DLD1 (cell line): ENCODE results near the gene HELZ.
"Not testable (repeated sequence)": the region's sequence is repeated elsewhere in the genome, so short reads cannot be mapped to it uniquely, and the experiment has no call there.

ENCODE experiments used
- in situ Hi-C: cut with HindIII; loops from 2 replicates; pipeline ENCODE4 v1.10.0; 2017; ENCODE audit warnings: low sequenced_read_pairs

Gene HELZ

DNA sequence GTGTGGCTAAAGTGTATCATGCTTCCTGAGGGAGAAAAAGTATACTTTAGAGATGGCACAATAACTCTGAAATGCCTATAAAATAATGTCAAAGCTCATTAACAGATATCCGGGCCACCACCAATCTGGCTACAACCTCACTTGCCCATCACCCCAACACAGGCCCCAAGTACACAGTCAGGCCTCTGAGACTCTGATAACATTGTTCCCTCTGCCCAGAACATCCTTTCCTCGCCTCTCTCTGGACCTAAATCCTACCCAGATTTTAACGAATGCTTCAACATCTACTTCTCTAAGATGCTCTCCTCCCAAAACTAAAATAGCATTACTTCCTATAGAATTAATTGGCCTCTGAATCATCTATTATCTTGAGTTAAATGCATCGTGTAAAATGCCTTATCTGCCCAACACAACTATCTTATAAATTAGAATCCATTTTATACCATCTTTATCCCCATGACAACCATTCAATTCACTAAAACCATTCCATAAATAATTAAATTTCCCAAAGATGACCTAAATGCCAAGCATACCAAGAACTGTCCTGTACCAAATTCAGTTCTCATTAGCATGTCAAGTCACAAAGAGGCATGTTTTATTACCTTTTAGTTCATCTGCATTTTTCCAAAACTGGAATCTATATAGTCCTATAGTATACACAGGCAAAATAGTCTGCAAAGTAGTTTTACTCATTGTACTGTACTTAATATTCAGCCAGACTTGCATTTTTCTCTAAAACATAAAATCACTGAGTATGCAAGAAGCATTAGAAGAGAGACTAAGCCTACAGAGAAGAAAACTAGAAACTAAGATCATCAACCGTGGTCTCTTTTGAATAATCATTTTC is 15.7 kb downstream of the HELZ start:
- in situ Hi-C loops = no loop called here

DNA sequence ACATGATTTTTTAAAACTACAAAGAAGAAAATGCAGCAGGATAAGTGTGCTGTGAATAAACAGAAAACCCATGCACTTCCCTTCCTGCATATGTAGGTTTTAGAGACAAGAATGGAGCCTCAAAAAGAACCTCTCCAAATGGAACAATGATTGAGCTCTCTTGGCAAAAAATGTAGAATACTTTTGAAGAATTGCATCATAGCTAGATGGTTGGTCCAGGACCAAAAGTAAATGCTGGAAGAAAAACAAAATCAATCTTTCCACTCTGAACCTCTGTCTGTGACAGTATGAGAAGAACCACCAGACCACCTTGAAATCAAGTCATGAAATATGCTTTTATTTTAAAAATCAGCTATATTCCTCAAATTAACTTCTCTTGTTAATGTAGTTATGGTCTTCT is 17.5 kb downstream of the HELZ start:
- in situ Hi-C loops = no loop called here

DNA sequence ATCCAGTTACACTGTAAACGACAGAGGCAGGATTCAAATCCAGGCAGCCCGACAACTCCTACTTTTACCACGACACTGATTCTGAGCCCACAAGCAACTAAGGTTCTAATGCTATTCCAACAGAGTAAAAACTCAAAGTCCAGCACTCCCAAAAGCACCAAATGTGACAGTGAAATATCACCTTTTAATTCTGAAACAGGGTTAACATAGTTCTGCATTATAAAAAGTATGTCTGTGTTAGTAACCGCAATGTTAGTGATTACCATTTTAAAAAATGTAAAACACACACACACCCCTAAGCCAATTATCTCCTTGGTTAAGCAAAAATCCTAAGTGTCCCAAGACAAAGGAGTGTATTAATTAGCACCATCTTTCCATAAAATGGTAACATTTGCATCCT is 19.7 kb downstream of the HELZ start:
- in situ Hi-C loops = no loop called here

DNA sequence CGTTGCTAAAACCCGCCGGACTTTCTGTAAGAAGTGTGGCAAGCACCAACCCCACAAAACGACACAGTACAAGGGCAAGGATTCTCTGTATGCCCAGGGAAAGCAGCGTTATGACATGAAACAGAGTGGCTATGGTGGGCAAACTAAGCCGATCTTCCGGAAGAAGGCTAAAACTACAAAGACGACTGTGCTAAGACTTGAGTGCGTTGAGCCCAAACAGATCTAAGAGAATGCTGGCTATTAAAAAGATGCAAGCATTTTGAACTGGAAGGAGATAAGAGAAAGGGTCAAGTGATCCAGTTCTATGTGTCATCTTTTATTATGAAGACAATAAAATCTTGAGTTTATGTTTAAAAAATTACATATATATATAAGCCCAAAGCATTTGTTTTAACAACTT is 20.3 kb downstream of the HELZ start:
- in situ Hi-C loops = no loop called here

DNA sequence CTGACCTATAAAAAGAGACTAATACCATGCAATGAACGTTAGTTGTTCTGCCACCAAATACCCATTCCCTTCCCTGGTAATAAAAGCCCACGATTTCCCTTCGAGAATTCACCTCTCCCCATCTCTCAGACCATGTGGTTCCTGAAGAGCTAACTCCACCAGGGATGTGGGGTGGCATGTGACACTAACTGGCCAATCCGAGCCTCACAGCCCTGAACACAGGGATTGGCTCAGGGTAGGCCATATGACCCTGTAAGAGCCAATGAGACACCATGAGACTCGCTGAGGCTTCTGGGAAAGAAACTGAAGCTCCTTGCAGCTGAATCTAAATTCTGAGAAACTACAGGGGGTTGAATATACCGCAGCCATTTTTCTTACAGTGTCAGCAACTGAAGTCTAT is 21.1 kb downstream of the HELZ start:
- in situ Hi-C loops = no loop called here

DNA sequence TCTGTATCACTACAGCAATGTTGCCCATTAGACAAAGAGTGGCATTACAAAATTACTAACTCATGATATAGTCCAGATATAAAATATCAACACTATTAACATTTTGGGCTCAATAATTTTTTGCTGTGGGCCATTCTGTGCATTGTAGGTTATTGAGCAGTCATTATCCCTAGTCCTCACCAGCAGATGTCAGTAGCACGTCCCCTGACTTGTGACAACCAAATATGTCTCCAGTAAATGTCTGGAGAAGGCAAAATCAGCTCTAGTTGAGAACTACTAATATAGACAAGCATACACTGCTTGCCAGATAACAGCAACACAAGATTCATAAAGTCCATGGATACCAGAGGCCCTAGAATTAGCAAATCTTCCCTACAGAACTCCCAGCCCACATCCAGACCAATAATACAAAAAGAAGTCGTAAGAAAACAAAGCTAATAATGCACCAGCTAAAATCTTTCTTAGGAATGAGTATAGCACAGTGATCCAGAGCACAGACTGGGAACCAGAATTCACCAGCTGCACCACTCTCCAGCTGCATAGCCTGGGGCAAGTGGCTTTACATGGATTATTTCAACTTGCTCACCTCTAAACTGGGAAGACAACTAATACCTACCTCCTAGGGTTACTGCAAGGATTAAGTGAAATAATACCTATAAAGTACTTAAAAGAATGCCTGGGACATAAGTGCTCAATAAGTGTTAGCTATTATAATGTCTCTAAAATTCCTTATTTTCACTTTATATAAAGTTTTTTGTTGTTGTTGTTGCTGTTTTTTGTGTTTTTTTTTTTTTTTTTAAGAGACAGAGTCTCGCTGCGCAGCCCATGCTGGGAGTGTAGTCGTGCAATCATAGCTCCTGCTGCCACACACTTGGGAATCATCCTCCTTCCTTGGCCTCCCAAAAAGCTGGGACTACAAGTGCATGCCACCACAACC is 23.7 kb downstream of the HELZ start:
- in situ Hi-C loops = no loop called here

DNA sequence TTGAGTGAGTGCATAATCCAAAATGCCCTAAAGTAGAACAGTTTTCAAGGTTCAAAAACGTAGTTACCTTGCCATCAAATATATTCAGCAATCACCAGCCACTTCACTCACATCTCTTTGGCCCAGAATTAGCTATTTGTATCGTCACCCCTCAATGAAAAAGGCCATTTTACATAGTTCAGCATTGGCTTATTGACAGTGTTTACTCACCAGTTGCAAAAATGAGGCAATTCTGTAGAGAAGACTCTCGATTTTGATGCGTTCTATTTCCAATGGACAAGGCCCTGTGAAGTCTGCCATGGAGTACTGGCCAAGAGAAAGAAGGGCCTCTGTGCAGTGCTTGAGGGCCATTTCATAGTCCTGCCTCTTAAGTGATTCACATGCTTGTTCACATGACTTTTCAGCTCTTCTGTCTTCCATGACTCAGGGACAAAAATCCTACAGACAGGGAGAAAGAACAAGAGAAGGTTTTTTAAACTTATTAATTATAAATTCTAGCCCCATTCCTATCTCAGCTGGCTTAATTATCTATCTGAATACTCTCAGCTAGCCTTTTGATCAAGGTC is 26.5 kb downstream of the HELZ start:
- in situ Hi-C loops = no loop called here

DNA sequence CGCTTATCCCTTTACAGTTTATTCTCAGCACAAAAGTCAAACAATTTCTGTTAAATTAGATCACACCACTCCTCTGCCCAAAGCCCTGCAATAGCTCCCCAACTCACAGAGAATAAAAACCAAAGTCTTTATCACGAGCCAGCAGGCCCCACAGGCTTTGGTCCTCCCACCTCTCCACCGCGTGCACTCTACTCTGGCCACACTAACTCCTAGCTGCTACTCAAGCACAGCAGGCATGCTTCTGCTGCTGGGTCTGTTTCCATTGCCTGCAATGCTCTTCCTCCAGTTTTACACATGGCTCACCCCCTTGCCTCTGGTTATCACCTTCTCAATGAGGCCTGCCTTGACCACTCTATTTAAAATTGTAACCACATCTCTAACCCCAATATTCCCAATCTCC is 27.6 kb downstream of the HELZ start:
- in situ Hi-C loops = no loop called here

DNA sequence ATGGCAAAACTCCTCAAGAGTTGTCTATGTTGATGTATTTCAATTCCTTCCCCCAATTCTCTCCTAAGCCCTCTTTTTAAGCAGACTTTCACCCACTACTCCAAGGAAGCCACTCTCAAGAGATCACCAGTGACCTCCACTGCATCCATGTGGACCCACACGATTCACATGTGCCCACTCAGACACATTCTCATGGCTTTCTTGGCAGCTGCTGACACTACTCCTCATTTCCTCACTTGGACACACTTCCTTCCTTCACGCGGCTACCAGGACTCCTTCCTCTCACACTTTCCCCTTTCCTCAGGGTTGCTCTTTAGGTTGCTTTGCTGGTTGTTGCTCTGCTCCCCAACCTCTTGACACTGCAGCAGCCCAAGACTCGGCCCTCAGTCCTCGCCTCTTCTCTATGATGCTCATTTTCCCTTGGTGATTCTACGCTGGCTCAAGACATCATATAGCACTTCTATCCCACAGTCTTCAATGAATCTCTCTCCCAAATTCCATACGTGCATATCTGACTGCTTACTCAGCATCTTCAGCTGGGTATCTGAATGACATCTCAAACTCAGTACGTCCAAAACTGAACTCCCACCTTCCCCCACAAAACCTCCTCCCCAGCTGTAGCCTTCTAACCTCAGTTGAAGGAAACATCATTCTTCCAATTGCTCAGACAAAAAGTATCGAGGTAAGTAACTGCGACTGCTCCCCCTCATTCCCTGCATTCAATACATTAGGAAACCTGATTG is 28.2 kb downstream of the HELZ start:
- in situ Hi-C loops = no loop called here

DNA sequence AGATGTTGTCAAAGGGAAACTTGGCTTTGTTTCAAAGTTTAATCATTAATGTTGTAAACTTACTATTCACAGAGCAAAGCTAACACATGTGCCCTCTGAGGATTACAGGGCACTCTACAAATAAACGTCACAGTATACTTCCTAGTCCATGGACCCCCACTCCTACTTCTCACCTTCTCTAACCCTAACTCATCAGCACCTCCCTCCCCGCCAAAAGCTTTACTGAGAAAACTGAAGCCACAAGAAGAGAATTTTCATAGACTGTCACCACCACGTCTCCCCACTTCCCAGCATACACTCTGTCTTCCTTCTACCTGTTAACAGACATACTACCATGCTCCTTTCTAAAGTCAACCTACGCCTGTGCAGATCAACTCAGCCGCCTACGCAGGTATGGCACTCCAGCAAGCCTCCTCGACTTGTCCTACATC is 29.0 kb downstream of the HELZ start:
- in situ Hi-C loops = no loop called here

DNA sequence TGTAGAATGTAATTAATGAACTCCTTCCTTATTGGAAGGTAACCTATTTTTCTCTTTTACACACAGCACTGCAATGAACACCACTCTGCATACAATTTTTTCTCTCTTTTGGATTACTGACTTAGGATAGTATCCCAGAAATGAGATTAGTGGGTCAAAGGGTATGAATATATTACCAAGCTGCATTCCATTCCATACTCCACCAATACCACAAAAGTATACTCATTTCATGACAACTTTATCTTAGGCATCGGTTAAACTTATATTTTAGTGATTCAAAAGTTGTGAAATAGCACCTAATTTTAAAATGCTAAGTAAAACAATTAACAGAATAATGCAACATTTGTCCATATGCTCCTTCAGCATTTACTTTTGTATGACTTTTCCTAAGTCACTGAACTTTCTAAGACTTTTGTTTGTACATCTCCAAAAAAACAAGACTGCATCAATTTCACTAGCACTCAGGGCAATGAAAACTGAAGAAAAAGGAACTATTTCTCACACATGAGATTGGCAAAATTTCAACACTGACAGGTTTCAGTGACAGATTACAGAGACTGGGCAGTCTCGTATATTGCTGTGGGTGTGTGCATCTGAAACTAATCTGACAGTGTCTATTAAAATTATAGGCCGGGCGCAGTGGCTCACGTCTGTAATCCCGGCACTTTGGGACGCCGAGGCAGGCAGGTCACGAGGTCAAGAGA is 32.1 kb downstream of the HELZ start:
- in situ Hi-C loops = no loop called here

DNA sequence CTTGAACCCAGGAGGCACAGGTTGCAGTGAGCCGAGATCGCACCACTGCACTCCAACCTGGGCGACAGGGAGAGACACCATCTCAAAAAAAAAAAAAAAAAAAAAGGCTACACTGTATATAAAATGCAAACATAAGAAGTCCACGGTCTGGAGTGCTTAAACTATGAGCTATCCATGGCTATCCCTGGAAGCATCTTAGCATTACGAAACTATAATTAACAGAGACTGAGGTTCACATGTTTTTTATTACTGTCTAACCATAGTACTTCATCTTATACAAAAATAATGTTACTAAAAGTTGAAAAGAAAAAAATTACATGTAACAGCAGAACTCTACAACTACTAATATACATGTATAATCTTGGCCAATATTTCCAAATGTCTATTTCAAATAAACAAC is 32.8 kb downstream of the HELZ start:
- in situ Hi-C loops = no loop called here

DNA sequence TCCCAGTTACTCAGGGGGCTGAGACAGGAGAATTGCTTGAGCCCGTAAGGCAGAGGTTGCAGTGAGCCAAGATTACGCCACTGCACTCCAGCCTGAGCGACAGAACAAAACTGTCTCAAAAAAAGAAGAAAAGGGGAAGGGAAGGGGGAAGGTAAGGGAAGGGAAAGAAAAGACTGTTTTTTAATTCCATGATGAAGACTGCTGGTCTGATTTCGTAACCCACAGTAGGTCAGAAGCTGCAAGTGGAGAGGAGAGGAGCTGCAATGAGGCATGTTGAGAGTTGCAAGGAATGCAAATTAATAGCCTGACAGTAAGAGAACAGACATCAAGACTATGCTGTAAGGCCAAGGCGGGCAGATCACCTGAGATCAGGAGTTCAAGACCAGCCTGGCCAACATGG is 33.3 kb downstream of the HELZ start:
- in situ Hi-C loops = no loop called here

DNA sequence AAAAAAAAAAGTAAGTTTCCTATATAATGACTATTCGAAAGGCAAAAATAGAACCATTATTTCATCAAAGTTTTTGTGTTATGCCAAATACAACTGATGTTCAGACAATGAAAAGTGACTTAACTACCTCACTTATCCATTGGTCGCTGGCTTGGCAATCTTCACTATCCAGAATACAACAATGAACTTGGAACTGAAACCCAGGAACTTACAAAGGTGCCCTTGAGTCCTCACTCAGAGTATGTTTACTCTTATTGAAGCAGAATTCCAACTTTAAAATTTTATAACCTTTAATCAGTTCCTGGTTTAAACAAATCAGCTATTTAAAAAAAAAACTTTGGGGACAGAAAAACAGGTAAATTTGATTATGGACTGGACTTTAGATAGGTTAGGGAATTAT is 34.1 kb downstream of the HELZ start:
- in situ Hi-C loops = no loop called here

DNA sequence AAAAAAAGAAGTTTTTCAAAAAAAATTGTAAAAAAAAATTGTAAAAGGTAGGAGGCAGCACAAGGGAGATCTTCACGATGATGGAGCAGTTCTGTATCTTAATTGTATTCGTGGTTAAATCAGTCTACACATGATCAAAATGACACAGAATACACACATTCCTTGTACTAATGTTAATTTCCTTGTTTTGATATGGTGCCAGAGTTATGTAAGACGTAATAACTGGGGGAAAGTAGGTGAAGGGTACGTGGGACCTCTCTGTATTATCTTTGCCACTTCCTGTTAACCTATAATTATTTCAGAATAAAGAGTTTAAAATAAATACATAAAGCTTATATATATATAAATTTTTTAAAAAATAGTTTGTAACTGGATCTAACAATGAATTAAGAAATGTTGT is 36.8 kb downstream of the HELZ start:
- in situ Hi-C loops = no loop called here

DNA sequence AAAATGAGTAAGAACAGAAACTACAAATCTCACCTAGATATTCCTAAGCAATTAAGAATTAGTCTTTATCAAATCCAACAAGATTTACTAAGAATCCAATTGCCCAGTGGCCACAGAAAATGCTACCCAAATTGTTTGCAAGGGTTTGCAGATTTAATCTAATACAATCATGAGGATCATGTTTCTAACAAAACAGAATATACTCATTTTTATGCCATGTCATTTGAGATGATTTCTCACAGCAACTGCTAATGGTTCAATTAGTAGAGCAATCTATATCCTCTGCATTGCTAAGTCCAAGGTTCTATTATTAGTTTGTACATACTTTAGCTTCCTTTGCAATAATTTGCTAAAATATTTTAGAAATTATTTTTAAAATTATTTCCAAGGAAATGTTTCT is 41.2 kb downstream of the HELZ start:
- in situ Hi-C loops = no loop called here

DNA sequence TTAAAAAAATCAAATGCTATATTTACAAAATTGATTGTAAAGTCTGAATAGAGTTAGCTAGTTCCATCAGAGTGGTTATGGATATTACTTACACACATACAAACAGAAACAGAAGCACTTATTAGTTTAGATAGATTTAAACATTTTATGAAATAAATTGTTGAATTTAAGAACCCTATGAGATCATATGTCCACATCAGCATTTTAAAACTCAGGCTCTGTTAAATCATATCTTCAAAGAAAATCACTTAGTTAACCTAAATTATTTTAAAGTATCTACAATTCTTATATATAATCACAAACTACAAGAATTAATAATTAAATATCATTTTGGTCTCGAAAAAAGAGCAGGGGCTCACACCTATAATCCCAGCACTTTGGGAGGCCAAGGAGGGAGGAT is 42.5 kb downstream of the HELZ start:
- in situ Hi-C loops = no loop called here

DNA sequence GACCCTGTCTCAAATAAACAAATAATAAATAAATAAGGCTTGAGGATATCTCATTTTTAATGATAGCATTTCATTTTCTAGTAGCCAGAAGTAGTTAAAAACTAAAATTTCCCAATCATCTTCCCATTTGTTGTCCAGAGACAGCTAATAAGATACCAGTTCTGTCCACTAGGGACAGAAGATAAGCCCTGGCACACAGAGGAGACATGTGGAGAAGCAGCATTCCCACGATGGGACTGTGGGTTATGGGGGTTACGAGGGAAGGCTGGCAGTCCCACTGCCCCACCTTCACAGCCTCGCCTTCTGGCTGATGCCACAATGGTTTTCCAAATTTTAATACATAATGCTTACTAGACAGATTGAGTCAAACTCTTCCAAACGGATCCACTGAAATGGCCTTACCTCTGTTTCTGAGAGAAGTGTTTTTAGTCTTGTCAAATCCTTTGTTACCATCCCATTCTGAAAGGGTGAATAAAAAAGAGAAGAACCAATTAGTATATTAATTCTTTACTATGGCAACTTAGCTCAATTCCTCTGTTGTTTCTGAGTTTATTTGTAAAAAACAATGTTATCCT is 44.2 kb downstream of the HELZ start:
- in situ Hi-C loops = no loop called here

DNA sequence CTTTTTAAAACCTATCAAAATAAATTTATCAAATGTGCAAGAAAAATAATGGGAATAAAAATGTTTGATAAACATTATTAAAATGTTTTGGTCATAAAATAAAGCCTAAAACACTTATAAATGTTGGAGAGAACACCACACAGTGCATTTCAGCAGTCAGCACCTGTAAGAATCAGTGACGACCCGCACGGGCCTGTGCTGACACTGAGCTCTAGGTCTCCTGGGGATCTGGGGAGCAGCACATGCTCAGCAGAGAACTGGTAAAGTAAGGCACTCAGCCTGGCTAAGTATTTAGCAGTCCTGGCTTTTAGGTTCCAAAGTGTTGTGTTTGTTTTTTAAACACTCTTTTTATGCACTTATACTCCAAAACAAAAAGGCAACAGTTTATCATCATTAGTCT is 46.9 kb downstream of the HELZ start:
- in situ Hi-C loops = no loop called here

DNA sequence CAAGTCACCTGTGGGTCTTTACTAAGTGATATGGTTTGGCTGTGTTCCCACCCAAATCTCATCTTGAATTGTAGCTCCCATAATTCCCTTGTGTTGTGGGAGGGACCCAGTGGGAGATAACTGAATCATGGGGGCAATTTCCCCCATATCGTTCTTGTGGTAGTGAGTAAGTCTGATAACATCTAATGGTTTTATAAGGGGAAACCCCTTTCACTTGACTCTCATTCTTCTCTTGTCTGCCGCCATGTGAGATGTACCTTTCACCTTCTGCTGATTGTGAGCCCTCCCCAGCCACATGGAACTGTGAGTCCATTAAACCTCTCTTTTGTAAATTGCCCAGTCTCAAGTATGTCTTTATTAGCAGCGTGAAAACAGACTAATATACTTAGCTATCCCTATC is 48.0 kb downstream of the HELZ start:
- in situ Hi-C loops = not testable (repeated sequence)
